ENCODE data around the gene COL4A2. TPM values are rescaled to one million over a fixed set of nuclear protein-coding genes. Genes with fewer than 3 reads are reported as not detected.
A peak's percentile ranks its signal among the peaks of the same experiment; 100 is the strongest.

Gene COL4A2
- total RNA-seq, 2 donors from 2014 or later = not detected

DNA sequence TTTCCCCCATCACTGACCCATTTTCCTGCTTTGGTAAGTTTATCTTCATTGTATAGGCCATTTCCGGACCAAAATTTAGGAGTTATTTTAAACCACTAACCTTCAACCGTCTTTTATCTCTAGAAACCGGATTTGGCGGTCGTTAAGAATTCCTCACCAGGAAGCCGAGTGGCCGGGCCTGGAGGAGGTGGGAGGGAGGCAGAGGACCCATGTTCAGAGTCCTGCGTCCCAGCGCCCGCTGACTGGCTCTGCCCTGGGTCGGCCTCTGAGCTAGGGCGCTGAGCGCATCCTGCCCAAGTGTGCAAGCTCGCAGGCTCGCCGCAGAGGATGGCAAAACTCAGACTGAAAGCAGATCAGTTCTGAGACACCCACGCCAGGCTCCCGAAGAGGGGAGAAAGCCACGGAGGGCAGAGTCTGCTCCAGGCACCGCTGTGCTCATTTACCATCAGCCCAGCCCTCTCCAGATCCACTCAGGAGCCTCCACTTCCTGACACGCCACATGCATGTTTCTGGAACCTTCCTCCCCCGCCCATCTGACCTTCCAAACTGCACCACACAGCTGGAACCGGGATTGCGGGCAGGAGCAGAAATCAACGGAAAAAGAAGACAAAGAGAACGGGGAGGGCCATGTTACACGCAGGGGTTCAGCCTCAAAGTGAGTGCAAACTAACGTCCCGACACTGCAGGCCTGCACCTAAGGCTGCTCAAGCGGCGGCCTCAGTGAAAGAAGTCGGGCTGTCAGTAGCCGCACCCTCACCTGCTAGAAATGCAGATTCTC lies 8.4 kb upstream of the COL4A2 start:
- H3K27me3 Mint-ChIP-seq (ENCODE audit: low read depth) = peaks cover 86% of the 10 kb centered on the region
- H3K4me1 Mint-ChIP-seq (ENCODE audit: low read depth) = no peaks in the 10 kb centered on the region
- H3K36me3 Mint-ChIP-seq (ENCODE audit: insufficient read depth in 2 of 2) = no peaks in the 10 kb centered on the region
- peak; percentile 93 to 94 for ATAC-seq (replicated peaks in 1 of 2)
- no peak overlapping the region for H3K27ac Mint-ChIP-seq
- peak overlapping the region in 1 of 2 donors; percentile 49 for H3K4me3 Mint-ChIP-seq
- H3K9me3 Mint-ChIP-seq = no peaks in the 10 kb centered on the region
- peak; percentile 47 to 55 for DNase-seq

DNA sequence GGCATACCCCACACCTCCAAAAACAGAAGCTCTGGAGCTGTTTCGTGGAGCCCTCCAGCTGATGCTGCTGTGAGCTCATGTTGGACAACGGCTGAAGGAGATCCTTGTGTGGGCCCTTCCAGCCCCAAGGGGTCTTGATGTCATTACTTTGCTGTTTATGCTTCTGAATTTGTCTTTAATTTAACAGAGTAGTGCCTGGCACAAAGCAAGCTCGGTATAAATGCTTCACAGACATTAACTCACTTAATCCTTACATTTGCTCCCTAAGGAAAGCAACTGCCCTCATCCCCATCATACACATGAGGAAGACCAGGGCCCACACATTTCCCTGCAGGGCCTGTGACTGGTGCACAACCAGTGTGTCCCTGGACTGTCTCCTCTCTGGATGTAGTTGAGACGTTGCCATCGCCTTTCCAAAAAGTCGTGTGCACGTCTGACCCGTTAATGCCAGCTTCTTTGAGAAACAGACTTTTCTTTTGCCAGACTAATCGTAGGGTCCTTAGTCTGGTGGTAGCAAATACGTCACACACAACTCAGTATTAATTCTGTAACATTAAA lies 7.7 kb upstream of the COL4A2 start:
- Mint-ChIP-seq H3K27ac (no peak overlapping the region), H3K4me1 (ENCODE audit: low read depth) (no peaks in the 10 kb centered on the region), H3K4me3 (no peak overlapping the region), H3K9me3 (no peaks in the 10 kb centered on the region), H3K27me3 (ENCODE audit: low read depth) (peaks cover 88% of the 10 kb centered on the region), H3K36me3 (ENCODE audit: insufficient read depth in 2 of 2) (no peaks in the 10 kb centered on the region)
- ATAC-seq (replicated peaks in 1 of 2) = no peak
- no peak for DNase-seq

DNA sequence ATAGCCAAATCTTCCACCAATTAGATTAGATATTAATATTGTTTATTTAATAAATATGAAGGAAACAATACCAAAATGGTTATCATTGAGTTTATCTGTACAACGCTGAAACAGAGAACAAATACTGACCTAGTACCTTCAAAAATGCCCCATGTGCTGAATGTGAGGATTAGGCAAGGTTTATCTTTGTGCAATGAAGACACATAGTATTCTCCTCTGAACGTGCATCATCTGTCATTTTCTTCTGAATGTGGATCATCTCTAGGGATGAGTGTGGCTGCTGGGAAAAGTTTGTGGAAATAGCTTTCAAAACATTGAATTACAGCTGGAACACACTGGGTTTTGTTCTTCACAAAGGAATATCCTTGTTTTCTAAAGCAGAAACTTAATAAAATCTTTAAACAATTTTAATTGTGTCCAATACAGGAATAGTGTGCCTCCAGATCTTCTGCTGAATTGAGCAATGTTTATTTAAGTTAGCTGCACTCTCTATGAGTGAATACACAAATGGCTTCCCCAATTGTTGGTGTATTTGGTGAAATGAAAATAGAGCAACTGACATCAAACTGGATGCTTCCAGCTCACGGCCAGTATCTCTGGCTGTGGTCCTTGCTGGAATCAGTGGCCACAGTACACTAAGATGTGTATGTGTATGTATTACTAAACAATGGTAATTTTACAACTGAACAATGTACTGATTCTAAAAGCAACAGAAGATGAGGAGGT lies 6.8 kb upstream of the COL4A2 start:
- no peak overlapping the region for H3K4me3 Mint-ChIP-seq
- H3K27me3 Mint-ChIP-seq (ENCODE audit: low read depth) = peaks cover 90% of the 10 kb centered on the region
- H3K27ac Mint-ChIP-seq = no peak overlapping the region

DNA sequence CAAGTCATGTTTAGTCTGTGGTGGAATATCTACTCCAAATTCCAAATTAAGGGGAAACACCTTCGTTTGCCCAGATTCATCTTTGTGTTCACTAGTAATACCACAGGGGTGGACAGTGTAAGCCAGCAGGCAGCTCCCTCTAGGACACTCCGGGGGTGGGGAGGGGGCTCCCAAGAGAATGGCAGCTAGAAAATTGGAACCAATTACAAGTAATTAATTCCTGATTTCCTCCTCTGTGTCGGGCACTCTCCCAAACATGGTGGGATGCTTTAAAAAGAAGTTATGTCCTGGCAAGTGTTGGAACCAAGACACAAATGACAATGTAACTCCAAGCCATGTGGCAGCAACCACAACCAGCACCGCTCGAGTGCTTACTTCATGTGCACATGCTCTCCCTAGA lies 6.0 kb upstream of the COL4A2 start:
- Mint-ChIP-seq H3K27me3 (ENCODE audit: low read depth) (peaks cover 90% of the 10 kb centered on the region), H3K4me3 (no peak overlapping the region), H3K9me3 (no peaks in the 10 kb centered on the region), H3K4me1 (ENCODE audit: low read depth) (no peaks in the 10 kb centered on the region), H3K27ac (no peak overlapping the region), H3K36me3 (ENCODE audit: insufficient read depth in 2 of 2) (no peaks in the 10 kb centered on the region)
- ATAC-seq (replicated peaks in 1 of 2) (no peak), DNase-seq (no peak)

More for the DNA sequence above, 6.8 kb upstream of the COL4A2 start:
- no peaks in the 10 kb centered on the region for H3K36me3 Mint-ChIP-seq (ENCODE audit: insufficient read depth in 2 of 2)
- H3K9me3 Mint-ChIP-seq = no peaks in the 10 kb centered on the region
- ATAC-seq (replicated peaks in 1 of 2) (no peak), DNase-seq (no peak)
- H3K4me1 Mint-ChIP-seq (ENCODE audit: low read depth) = no peaks in the 10 kb centered on the region

DNA sequence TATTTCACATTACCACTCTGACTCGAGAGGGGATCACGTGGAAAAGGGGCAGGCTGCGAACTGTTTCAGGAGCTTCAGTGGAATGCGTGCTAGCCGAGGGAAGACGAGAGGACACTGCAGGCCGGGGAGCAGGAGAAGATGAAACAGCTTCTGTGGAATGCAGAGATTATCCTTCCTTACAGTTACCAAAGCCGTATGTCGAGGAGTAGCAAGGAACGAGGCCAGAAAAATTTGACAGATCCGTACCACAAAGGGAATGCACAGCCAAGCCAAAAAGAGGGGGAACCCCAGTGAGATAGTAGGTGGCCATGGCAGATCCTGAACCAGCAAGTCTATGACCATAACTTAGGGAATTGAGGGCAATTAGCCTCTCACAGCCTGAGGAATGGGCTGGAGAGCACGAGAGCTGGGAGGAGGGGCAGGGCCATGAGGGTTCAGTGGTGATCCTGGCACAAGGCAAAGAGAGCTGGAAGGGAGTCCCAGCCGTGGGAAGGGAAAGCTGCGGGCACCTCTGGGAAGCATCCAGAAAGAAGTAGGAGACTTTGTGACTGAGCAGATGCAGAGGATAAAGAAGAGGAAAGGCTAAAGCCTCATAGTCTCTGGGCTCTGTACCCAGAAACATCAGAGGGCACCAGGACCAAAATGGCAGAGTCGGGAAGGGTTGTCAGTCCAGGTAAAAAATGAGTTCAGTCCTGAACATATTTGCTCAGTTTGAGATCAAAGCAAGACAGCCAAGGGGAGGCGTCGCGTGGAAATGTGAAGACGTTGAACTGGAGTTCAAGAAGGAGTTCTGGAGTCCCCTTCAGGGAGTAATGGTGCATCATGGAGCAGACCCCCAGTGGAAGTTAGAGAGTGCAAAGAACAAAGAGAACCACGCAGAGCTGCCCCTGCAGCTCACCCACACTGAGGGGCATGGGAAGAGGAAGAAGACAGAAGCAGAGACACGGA lies 5.2 kb upstream of the COL4A2 start:
- no peaks in the 10 kb centered on the region for H3K36me3 Mint-ChIP-seq (ENCODE audit: insufficient read depth in 2 of 2)
- ATAC-seq (replicated peaks in 1 of 2) (no peak), DNase-seq (no peak)
- no peaks in the 10 kb centered on the region for H3K4me1 Mint-ChIP-seq (ENCODE audit: low read depth)
- H3K9me3 Mint-ChIP-seq = no peaks in the 10 kb centered on the region
- H3K27me3 Mint-ChIP-seq (ENCODE audit: low read depth) = peaks cover 82% of the 10 kb centered on the region
- H3K4me3 Mint-ChIP-seq = no peak overlapping the region
- no peak overlapping the region for H3K27ac Mint-ChIP-seq

DNA sequence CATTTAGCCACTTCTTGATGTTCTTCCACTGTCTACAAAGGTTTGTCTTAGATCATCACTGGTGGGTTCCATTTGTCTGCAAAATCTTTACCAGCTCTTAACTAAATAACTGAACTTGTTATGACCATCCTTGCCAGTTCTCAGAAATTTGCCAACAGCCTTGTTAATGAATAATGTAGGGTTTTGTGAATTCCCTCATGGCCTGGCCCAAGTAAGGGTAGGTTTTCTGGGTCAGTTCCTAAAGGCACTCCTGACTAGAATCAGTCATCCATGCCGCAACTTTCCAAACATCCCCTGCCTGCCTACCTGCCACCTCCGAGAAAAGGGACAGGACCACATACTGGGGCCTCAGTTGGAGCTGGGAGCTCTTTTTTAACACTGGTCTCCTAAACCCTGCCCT lies 4.1 kb upstream of the COL4A2 start:
- no peak overlapping the region for H3K27ac Mint-ChIP-seq
- peaks cover 76% of the 10 kb centered on the region for H3K27me3 Mint-ChIP-seq (ENCODE audit: low read depth)
- no peak overlapping the region for H3K4me3 Mint-ChIP-seq
- H3K36me3 Mint-ChIP-seq (ENCODE audit: insufficient read depth in 2 of 2) = no peaks in the 10 kb centered on the region
- peaks cover under 1% of the 10 kb centered on the region for H3K4me1 Mint-ChIP-seq (ENCODE audit: low read depth)
- H3K9me3 Mint-ChIP-seq = no peaks in the 10 kb centered on the region
- ATAC-seq (replicated peaks in 1 of 2) (no peak), DNase-seq (no peak)

DNA sequence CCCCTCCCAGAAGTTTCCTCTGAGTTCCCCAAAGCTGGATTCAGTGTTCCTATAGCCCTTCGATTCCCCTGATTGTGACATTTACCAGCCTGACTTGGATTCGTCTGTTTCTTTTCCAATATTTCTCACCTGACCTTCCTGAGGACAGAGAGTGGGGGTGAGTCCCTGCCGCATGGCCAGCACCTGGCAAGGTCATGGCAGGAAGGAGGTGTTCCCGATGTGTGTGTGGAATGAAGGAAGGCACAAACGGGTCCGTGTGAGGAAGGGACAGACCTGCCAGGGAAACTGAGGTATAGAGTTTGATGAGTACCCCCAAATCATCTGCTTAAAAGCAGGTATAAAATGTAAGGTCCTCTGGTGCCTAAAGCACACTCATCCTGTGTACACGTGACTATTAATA lies 3.4 kb upstream of the COL4A2 start:
- Mint-ChIP-seq H3K27ac (no peak overlapping the region), H3K9me3 (no peaks in the 10 kb centered on the region), H3K4me1 (ENCODE audit: low read depth) (peaks cover 7% of the 10 kb centered on the region), H3K36me3 (ENCODE audit: insufficient read depth in 2 of 2) (no peaks in the 10 kb centered on the region), H3K4me3 (no peak overlapping the region), H3K27me3 (ENCODE audit: low read depth) (peaks cover 79% of the 10 kb centered on the region)
- DNase-seq (no peak), ATAC-seq (replicated peaks in 1 of 2) (no peak)

DNA sequence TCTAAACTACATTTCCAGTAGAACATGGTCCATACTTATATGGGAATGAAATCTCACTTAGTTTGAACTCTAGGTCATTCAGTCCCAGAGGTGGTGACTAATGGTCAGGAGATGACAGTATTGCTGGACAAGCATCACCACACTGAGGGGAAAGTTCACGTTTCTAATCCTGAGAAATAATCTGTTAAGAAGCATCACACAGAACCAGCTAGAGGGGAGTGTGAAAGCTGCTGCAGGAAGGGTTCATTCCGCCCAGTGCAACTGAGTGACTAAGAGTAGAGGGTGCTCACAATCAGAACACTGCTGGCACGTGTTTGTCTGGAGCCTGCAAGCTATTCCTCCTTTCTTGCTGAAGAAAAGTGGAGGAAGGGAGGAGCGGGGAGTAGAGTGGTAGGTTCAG lies 2.8 kb upstream of the COL4A2 start:
- ATAC-seq (replicated peaks in 1 of 2) (no peak), DNase-seq (no peak)
- no peak overlapping the region for H3K27ac Mint-ChIP-seq
- H3K4me3 Mint-ChIP-seq = no peak overlapping the region
- H3K27me3 Mint-ChIP-seq (ENCODE audit: low read depth) = peaks cover 79% of the 10 kb centered on the region
- no peaks in the 10 kb centered on the region for H3K9me3 Mint-ChIP-seq
- H3K4me1 Mint-ChIP-seq (ENCODE audit: low read depth) = peaks cover 12% of the 10 kb centered on the region
- no peaks in the 10 kb centered on the region for H3K36me3 Mint-ChIP-seq (ENCODE audit: insufficient read depth in 2 of 2)

DNA sequence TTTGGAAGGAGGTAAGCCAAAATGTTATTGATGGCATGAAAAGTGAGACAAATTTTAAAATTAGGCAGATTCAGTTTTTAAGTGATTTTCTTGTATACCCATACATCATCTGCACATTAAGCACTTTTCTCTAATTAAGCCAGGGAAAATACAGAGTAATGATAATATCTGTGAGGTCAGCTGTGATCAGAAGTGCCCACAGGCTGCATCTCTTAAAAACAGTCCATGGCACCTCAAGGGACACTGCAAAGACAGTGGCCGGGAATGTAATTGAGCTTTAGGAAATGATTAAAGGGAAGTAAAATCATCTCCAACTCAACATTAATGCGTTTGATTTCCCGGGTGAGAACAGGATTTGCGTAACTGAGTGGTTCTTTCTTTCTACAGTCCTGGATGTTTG lies 2.1 kb upstream of the COL4A2 start:
- DNase-seq = no peak
- Mint-ChIP-seq H3K27me3 (ENCODE audit: low read depth) (peaks cover 78% of the 10 kb centered on the region), H3K4me3 (no peak overlapping the region), H3K36me3 (ENCODE audit: insufficient read depth in 2 of 2) (no peaks in the 10 kb centered on the region), H3K9me3 (no peaks in the 10 kb centered on the region), H3K27ac (no peak overlapping the region), H3K4me1 (ENCODE audit: low read depth) (peaks cover 12% of the 10 kb centered on the region)
- no peak for ATAC-seq (replicated peaks in 1 of 2)

DNA sequence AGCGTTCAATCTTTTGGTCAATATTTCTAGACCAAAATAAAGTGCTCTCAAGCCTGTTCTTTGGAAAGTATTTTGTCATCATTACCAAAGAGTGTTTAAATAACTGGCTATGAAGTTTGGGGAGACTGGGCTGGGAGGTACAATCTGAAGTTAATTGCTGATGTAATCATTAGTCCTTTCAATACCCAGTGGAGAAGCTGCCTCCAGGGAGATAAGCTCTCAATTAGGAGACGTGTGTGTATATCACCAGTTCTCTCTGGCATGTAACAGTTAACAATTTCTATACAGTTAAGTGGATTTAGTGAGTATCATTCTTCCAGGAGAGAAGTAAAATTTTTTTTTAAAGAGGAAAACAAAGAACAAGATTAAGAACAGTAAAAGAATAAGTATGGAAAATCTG lies 1.5 kb upstream of the COL4A2 start:
- H3K36me3 Mint-ChIP-seq (ENCODE audit: insufficient read depth in 2 of 2) = no peaks in the 10 kb centered on the region

DNA sequence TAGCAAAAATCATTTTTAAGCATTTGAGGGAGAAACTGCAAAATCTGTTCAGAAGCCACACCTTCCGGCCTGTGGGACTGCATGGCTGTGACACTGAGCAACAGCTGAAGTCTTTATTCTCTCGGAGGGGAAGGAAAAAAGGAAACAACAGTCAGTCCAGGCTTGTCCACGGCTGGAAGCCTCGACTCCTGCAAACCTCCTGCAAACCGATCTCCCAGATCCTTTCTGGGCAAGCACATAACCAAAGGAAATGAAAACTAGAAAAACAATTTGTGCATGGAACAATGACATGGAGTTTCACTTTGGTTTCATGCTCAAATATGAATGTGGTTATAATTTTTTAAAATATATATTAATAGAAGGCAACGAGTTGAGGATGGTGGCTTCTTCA lies 1.1 kb upstream of the COL4A2 start:
- H3K36me3 Mint-ChIP-seq (ENCODE audit: insufficient read depth in 2 of 2) = no peaks in the 10 kb centered on the region
- H3K9me3 Mint-ChIP-seq = no peaks in the 10 kb centered on the region
- peaks cover 12% of the 10 kb centered on the region for H3K4me1 Mint-ChIP-seq (ENCODE audit: low read depth)
- no peak overlapping the region for H3K27ac Mint-ChIP-seq
- peak overlapping the region in 1 of 2 donors; percentile 68 for H3K4me3 Mint-ChIP-seq
- H3K27me3 Mint-ChIP-seq (ENCODE audit: low read depth) = peaks cover 79% of the 10 kb centered on the region
- ATAC-seq (replicated peaks in 1 of 2) (no peak), DNase-seq (no peak)

More for the DNA sequence above, 1.5 kb upstream of the COL4A2 start:
- Mint-ChIP-seq H3K9me3 (no peaks in the 10 kb centered on the region), H3K27ac (no peak overlapping the region), H3K4me3 (peak overlapping the region in 1 of 2 donors; percentile 68), H3K27me3 (ENCODE audit: low read depth) (peaks cover 78% of the 10 kb centered on the region), H3K4me1 (ENCODE audit: low read depth) (peaks cover 12% of the 10 kb centered on the region)
- no peak for ATAC-seq (replicated peaks in 1 of 2)
- DNase-seq = no peak

DNA sequence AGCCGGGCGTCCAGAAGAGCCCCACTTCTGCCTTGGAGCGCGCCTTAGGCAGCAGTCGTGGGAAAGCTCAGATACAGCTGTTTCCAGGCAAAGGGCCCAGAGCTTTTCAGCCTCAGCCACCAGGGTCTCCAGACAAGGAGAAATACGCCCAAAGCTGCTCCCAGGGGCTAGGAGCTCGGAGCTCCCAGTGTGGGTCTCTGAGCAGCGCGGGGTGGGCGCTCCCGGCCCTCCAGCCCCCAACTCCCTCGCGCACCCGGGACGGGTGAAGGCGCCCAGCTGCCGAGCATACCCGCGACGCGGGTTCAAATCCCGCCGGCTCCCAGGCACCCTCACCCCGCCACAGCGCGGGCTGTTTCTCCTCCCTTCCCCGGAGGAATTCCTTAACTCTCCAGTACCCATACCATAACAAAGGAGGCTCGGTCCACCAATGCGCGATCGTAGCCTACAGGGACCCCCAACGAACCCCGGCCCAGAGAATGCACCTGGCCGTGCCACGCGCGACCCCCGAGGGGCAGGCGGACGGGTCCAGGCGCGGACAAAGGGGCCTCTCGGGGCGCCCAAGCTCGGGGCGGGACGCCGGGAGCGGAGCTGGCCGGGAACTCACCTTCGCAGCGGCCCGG lies 634 bp upstream of the COL4A2 start:
- Mint-ChIP-seq H3K27me3 (ENCODE audit: low read depth) (peaks cover 79% of the 10 kb centered on the region), H3K4me3 (no peak overlapping the region), H3K27ac (no peak overlapping the region), H3K9me3 (no peaks in the 10 kb centered on the region), H3K4me1 (ENCODE audit: low read depth) (peaks cover 12% of the 10 kb centered on the region), H3K36me3 (ENCODE audit: insufficient read depth in 2 of 2) (no peaks in the 10 kb centered on the region)
- ATAC-seq (replicated peaks in 1 of 2) (no peak), DNase-seq (no peak)

All from activated T-cell treated with anti-CD3 and anti-CD28 coated beads, Interleukin-2, amount 50 U/mL, for 72 hours (primary cell).